CD4-positive, alpha-beta T cell treated with Interleukin-15 for 4 hours (primary cell): ENCODE data around the gene NCKAP5L.
"Not testable (repeated sequence)": the region's sequence is repeated elsewhere in the genome, so short reads cannot be mapped to it uniquely, and the experiment has no call there.

Source experiments
- DNase-seq: peaks from one replicate; pipeline ENCODE4 v3.0.0-alpha.2; 2020; ENCODE audit warnings: low spot score

Gene NCKAP5L

GRCh38 chr12:49800421-49801140 is 27.6 kb downstream of the NCKAP5L start:
- no peak for DNase-seq

GRCh38 chr12:49798934-49799333 is 29.3 kb downstream of the NCKAP5L start:
- no peak for DNase-seq

- no peak for DNase-seq
These were observed 30.0 kb downstream of the NCKAP5L start for GRCh38 chr12:49798248-49798647.

GRCh38 chr12:49797449-49797776 is 30.8 kb downstream of the NCKAP5L start:
- DNase-seq, result no peak

GRCh38 chr12:49796606-49797448 is 31.4 kb downstream of the NCKAP5L start:
- DNase-seq, result no peak

GRCh38 chr12:49796155-49796554 is 32.1 kb downstream of the NCKAP5L start:
- no peak for DNase-seq

GRCh38 chr12:49795654-49796105 is 32.5 kb downstream of the NCKAP5L start:
- DNase-seq, result no peak

GRCh38 chr12:49794811-49795653 is 33.2 kb downstream of the NCKAP5L start:
- DNase-seq, result no peak

- no peak for DNase-seq
These were observed 34.2 kb downstream of the NCKAP5L start for GRCh38 chr12:49794021-49794420.

- DNase-seq, result no peak
These were observed 34.6 kb downstream of the NCKAP5L start for GRCh38 chr12:49793620-49794019.

GRCh38 chr12:49792976-49793580 is 35.1 kb downstream of the NCKAP5L start:
- DNase-seq, result no peak

GRCh38 chr12:49792181-49792970 is 35.8 kb downstream of the NCKAP5L start:
- no peak for DNase-seq

GRCh38 chr12:49791700-49792099 is 36.5 kb downstream of the NCKAP5L start:
- DNase-seq, result no peak

GRCh38 chr12:49790741-49791555 is 37.3 kb downstream of the NCKAP5L start:
- DNase-seq, result no peak

GRCh38 chr12:49789992-49790391 is 38.2 kb downstream of the NCKAP5L start:
- DNase-seq, result no peak

- no peak for DNase-seq
These were observed 40.5 kb downstream of the NCKAP5L start for GRCh38 chr12:49787672-49788071.

GRCh38 chr12:49784756-49785409 is 43.3 kb downstream of the NCKAP5L start:
- no peak for DNase-seq

GRCh38 chr12:49783917-49784676 is 44.1 kb downstream of the NCKAP5L start:
- DNase-seq, result no peak

GRCh38 chr12:49780914-49781313 is 47.3 kb downstream of the NCKAP5L start:
- DNase-seq, result not testable (repeated sequence)
